HEK293 (cell line): Measurements from ENCODE around the gene DMWD.

Source experiments
- CTCF ChIP-seq: fragments of 450-650 bp; formaldehyde crosslinking; IDR thresholded peaks from 2 replicates; pipeline ENCODE4 v1.5.1; 2016; ENCODE audit warnings: missing biosample characterization, missing genetic modification characterization
- GLI4 ChIP-seq: fragments of 450-650 bp; formaldehyde crosslinking; IDR thresholded peaks from 2 replicates; pipeline ENCODE4 v1.5.1; 2016; ENCODE audit warnings: missing biosample characterization, missing genetic modification characterization
- ZNF174 ChIP-seq: fragments of 450-650 bp; formaldehyde crosslinking; IDR thresholded peaks from 2 replicates; pipeline ENCODE4 v1.5.0; 2017; ENCODE audit warnings: missing biosample characterization, mild to moderate bottlenecking, missing genetic modification characterization
- ZNF274 ChIP-seq, 2 experiments: fragments of 200-500 bp in 1 of 2; fragments of 450-650 bp in 1 of 2; sonication (Bioruptor generic) in 1 of 2; formaldehyde crosslinking in 1 of 2; IDR thresholded peaks; 2 replicates each; pipeline versions ENCODE4 v1.5.1 to v1.6.1; 2014 to 2016; ENCODE audit warnings: borderline replicate concordance in 1 of 2, inconsistent platforms in 1 of 2, low read length in 1 of 2, missing biosample characterization in 1 of 2, missing genetic modification characterization in 1 of 2
- ZNF544 ChIP-seq: fragments of 450-650 bp; formaldehyde crosslinking; IDR thresholded peaks from 2 replicates; pipeline ENCODE4 v1.5.0; 2017; ENCODE audit warnings: missing biosample characterization, missing genetic modification characterization
- ZNF596 ChIP-seq: fragments of 450-650 bp; IDR thresholded peaks from 2 replicates; pipeline ENCODE4 v1.5.0; 2018; ENCODE audit warnings: missing biosample characterization, mild to moderate bottlenecking, missing genetic modification characterization, moderate library complexity
- ZSCAN16 ChIP-seq: fragments of 450-650 bp; formaldehyde crosslinking; IDR thresholded peaks from 2 replicates; pipeline ENCODE4 v1.5.1; 2016; ENCODE audit warnings: missing biosample characterization, missing genetic modification characterization
- TF ChIP-seq, protein P1 (sequence below): fragments of 450-650 bp; formaldehyde crosslinking; IDR thresholded peaks from 2 replicates; pipeline ENCODE4 v1.5.1; 2016; ENCODE audit warnings: missing biosample characterization, missing genetic modification characterization
- TF ChIP-seq, protein P2 (sequence below): fragments of 450-650 bp; formaldehyde crosslinking; IDR thresholded peaks from 2 replicates; pipeline ENCODE4 v1.5.1; 2016; ENCODE audit warnings: missing biosample characterization, missing genetic modification characterization
- TF ChIP-seq, protein P3 (sequence below): fragments of 450-650 bp; formaldehyde crosslinking; IDR thresholded peaks from 2 replicates; pipeline ENCODE4 v1.5.1; 2016; ENCODE audit warnings: missing biosample characterization, missing genetic modification characterization

GRCh38 chr19:45800070-45800553, 7.5 kb upstream of the DMWD start:
- no peak for TF ChIP-seq CTCF (tag by site-specific recombination)
- TF ChIP-seq ZNF596 (tag by site-specific recombination), result no peak
- no peak for TF ChIP-seq GLI4 (tag by site-specific recombination)
- TF ChIP-seq, protein P1, sequence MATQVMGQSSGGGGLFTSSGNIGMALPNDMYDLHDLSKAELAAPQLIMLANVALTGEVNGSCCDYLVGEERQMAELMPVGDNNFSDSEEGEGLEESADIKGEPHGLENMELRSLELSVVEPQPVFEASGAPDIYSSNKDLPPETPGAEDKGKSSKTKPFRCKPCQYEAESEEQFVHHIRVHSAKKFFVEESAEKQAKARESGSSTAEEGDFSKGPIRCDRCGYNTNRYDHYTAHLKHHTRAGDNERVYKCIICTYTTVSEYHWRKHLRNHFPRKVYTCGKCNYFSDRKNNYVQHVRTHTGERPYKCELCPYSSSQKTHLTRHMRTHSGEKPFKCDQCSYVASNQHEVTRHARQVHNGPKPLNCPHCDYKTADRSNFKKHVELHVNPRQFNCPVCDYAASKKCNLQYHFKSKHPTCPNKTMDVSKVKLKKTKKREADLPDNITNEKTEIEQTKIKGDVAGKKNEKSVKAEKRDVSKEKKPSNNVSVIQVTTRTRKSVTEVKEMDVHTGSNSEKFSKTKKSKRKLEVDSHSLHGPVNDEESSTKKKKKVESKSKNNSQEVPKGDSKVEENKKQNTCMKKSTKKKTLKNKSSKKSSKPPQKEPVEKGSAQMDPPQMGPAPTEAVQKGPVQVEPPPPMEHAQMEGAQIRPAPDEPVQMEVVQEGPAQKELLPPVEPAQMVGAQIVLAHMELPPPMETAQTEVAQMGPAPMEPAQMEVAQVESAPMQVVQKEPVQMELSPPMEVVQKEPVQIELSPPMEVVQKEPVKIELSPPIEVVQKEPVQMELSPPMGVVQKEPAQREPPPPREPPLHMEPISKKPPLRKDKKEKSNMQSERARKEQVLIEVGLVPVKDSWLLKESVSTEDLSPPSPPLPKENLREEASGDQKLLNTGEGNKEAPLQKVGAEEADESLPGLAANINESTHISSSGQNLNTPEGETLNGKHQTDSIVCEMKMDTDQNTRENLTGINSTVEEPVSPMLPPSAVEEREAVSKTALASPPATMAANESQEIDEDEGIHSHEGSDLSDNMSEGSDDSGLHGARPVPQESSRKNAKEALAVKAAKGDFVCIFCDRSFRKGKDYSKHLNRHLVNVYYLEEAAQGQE (tag by site-specific recombination), result no peak
- TF ChIP-seq, protein P2, sequence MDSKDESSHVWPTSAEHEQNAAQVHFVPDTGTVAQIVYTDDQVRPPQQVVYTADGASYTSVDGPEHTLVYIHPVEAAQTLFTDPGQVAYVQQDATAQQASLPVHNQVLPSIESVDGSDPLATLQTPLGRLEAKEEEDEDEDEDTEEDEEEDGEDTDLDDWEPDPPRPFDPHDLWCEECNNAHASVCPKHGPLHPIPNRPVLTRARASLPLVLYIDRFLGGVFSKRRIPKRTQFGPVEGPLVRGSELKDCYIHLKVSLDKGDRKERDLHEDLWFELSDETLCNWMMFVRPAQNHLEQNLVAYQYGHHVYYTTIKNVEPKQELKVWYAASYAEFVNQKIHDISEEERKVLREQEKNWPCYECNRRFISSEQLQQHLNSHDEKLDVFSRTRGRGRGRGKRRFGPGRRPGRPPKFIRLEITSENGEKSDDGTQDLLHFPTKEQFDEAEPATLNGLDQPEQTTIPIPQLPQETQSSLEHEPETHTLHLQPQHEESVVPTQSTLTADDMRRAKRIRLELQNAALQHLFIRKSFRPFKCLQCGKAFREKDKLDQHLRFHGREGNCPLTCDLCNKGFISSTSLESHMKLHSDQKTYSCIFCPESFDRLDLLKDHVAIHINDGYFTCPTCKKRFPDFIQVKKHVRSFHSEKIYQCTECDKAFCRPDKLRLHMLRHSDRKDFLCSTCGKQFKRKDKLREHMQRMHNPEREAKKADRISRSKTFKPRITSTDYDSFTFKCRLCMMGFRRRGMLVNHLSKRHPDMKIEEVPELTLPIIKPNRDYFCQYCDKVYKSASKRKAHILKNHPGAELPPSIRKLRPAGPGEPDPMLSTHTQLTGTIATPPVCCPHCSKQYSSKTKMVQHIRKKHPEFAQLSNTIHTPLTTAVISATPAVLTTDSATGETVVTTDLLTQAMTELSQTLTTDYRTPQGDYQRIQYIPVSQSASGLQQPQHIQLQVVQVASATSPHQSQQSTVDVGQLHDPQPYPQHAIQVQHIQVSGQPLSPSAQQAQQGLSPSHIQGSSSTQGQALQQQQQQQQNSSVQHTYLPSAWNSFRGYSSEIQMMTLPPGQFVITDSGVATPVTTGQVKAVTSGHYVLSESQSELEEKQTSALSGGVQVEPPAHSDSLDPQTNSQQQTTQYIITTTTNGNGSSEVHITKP (tag by site-specific recombination), result no peak
- TF ChIP-seq ZSCAN16 (tag by site-specific recombination), result no peak
- TF ChIP-seq ZNF274 (IDR thresholded peaks at IDR 0.05; ENCODE audit: low read length), result no peak
- TF ChIP-seq ZNF274 (tag by site-specific recombination; IDR thresholded peaks at IDR 0.05; ENCODE audit: borderline replicate concordance), result no peak
- no peak for TF ChIP-seq ZNF174 (tag by site-specific recombination)
- no peak for TF ChIP-seq ZNF544 (tag by site-specific recombination)
- TF ChIP-seq, protein P3, sequence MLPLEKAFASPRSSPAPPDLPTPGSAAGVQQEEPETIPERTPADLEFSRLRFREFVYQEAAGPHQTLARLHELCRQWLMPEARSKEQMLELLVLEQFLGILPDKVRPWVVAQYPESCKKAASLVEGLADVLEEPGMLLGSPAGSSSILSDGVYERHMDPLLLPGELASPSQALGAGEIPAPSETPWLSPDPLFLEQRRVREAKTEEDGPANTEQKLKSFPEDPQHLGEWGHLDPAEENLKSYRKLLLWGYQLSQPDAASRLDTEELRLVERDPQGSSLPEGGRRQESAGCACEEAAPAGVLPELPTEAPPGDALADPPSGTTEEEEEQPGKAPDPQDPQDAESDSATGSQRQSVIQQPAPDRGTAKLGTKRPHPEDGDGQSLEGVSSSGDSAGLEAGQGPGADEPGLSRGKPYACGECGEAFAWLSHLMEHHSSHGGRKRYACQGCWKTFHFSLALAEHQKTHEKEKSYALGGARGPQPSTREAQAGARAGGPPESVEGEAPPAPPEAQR (tag by site-specific recombination), result no peak
